Peyer's patch (tissue), 4 donors: ENCODE data around the gene SUCLG1.

Experiments
- CTCF ChIP-seq, 6 experiments: fragments of 450-650 bp in 4 of 6; fragments of 200-600 bp in 2 of 6; sonication (generic) in 1 of 6; IDR thresholded peaks; one replicate each; pipeline ENCODE4 v1.5.1; 2017 to 2019; ENCODE audit warnings: antibody characterized with exemption in 6 of 6, mild to moderate bottlenecking in 3 of 6, moderate library complexity in 1 of 6
- POLR2A ChIP-seq, 2 donors: fragments of 450-650 bp; IDR thresholded peaks; one replicate each; pipeline ENCODE4 v1.5.1; 2017; ENCODE audit warnings: antibody characterized with exemption in 2 of 2, mild to moderate bottlenecking in 2 of 2, moderate library complexity in 2 of 2

- TF ChIP-seq CTCF (IDR thresholded peaks at IDR 0.05): no peak
- TF ChIP-seq POLR2A (IDR thresholded peaks at IDR 0.05): no peak
Observed at GRCh38 chr2:84474176-84474575, 15.1 kb upstream of the SUCLG1 start.
